ENCODE results near the gene HSPG2. TPM values are rescaled to one million over a fixed set of nuclear protein-coding genes. Genes with fewer than 3 reads are reported as not detected.

The HSPG2 gene
- total and polyA plus RNA-seq, 2 of the 8 experiments (the other 6 are each of a cell fraction or from before 2014, with no cell fraction given) = 17.8 to 111 TPM

GRCh38 chr1:21828506-21829210 lies 108.5 kb downstream of the HSPG2 start:
- H3K18ac ChIP-seq (ENCODE audit: extremely low read depth, low read length) = no peak overlapping the region
- H3K23ac ChIP-seq (ENCODE audit: insufficient read length) = no peak overlapping the region
- H2AK5ac ChIP-seq (ENCODE audit: low read depth, low read length) = no peak overlapping the region
- H4K20me1 ChIP-seq (replicated peaks in 1 of 2; ENCODE audit: control insufficient read depth in 1 of 2, insufficient read depth in 2 of 2, low read length in 2 of 2) = peaks cover 0 to 5% of the 10 kb centered on the region in 2 experiments
- CTCF ChIA-PET (ENCODE audit: partially characterized antibody) = interaction anchor here (0.9 kb wide), 1 partner anchor 125 kb away, joined by 3 read pairs; no protein-coding TSS in a partner anchor
- no peak overlapping the region for H2BK5ac ChIP-seq (ENCODE audit: low read depth, low read length)
- no peak for FAIRE-seq
- H3K4me1 ChIP-seq (replicated peaks in 1 of 4; ENCODE audit: control insufficient read depth in 3 of 4, insufficient read depth in 4 of 4, low read length in 3 of 4) = no peaks in the 10 kb centered on the region
- no peak overlapping the region for H3K27ac ChIP-seq (ENCODE audit: low read depth, low read length)
- no peak for DNase-seq (ENCODE audit: low read depth in 1 of 2, low spot score in 2 of 2)
- no peak overlapping the region for H4K5ac ChIP-seq (ENCODE audit: insufficient read length, low read depth, low read length)
- no peak overlapping the region for H2AFZ ChIP-seq (ENCODE audit: low read length)
- H3K23me2 ChIP-seq (ENCODE audit: low read depth, low read length) = no peaks in the 10 kb centered on the region
- no peak overlapping the region for H2BK120ac ChIP-seq (replicated peaks; ENCODE audit: low read depth, low read length)
- no peaks in the 10 kb centered on the region for H3K9me3 ChIP-seq (ENCODE audit: insufficient read depth in 2 of 2, low read depth in 1 of 2, low read length in 1 of 2)
- H3K79me2 ChIP-seq (ENCODE audit: control insufficient read depth in 1 of 2, insufficient read depth in 2 of 2, low read length in 2 of 2) = no peaks in the 10 kb centered on the region
- H3K4ac ChIP-seq (replicated peaks; ENCODE audit: insufficient read length, low read depth, low read length) = no peak overlapping the region
- H3K36me3 ChIP-seq (ENCODE audit: control insufficient read depth in 2 of 4, insufficient read depth in 4 of 4, low read length in 3 of 4) = peaks cover 17 to 61% (median 45%) of the 10 kb centered on the region in 4 experiments
- WGBS, 2 experiments (ENCODE audit: extremely low coverage in 1 of 2, insufficient coverage in 1 of 2, insufficient read length in 1 of 2, insufficient replicate concordance in 2 of 2, low coverage in 1 of 2, low lambda C conversion rate in 2 of 2, missing lambda C conversion rate in 1 of 2) = 97% methylated on average over 27 of the region's 28 CpGs; no CpG with 5 or more reads in 1 of the 2 experiments
- H2BK15ac ChIP-seq (ENCODE audit: low read length) = no peak overlapping the region
- no peak overlapping the region for H4K91ac ChIP-seq (replicated peaks; ENCODE audit: insufficient read length, low read length)
- no peak overlapping the region for H2BK20ac ChIP-seq (ENCODE audit: low read length)
- no peak overlapping the region for H3K14ac ChIP-seq (ENCODE audit: insufficient read length)
- H3K56ac ChIP-seq (replicated peaks; ENCODE audit: insufficient read length, low read depth, low read length) = no peak overlapping the region
- POLR2A ChIA-PET (ENCODE audit: partially characterized antibody) = interaction anchor here (1.6 kb wide), 1 partner anchor 10 kb away, joined by 4 read pairs; no protein-coding TSS in a partner anchor
- no peak for TF ChIP-seq SP4 (IDR thresholded peaks at IDR 0.05; ENCODE audit: low read length)
- no peak for TF ChIP-seq TAF7 (optimal IDR thresholded peaks at IDR 0.05; ENCODE audit: borderline replicate concordance, low read depth, low read length)
- TF ChIP-seq RFX5 (IDR thresholded peaks at IDR 0.05; ENCODE audit: borderline replicate concordance, low read depth, low read length) = no peak
- no peak for TF ChIP-seq KDM5A (IDR thresholded peaks at IDR 0.05; ENCODE audit: low read length)
- no peak for TF ChIP-seq JUN (IDR thresholded peaks at IDR 0.05; ENCODE audit: low read depth, low read length)
- TF ChIP-seq HDAC2 (IDR thresholded peaks at IDR 0.05; ENCODE audit: borderline replicate concordance in 1 of 2, low read depth in 2 of 2, low read length in 2 of 2) = no peak
- H3K4me3 ChIP-seq (ENCODE audit: extremely low read depth in 1 of 4, insufficient read depth in 2 of 4, low read depth in 3 of 4, low read length in 4 of 4) = no peak overlapping the region
- no peak overlapping the region for H4K8ac ChIP-seq (ENCODE audit: extremely low read depth, insufficient read depth, low read length)
- H3K27me3 ChIP-seq (replicated peaks in 1 of 4; ENCODE audit: control insufficient read depth in 3 of 4, extremely low read depth in 1 of 4, insufficient read depth in 3 of 4, low read length in 3 of 4) = no peaks in the 10 kb centered on the region
- no peak overlapping the region for H3K9ac ChIP-seq (replicated peaks in 1 of 4; ENCODE audit: extremely low read depth in 1 of 4, low read depth in 3 of 4, low read length in 3 of 4)
- H3K4me2 ChIP-seq (ENCODE audit: insufficient read depth in 1 of 2, low read depth in 2 of 2, low read length in 2 of 2) = no peak overlapping the region
- H3K79me1 ChIP-seq (ENCODE audit: low read depth, low read length) = no peaks in the 10 kb centered on the region
- no peak overlapping the region for H2BK12ac ChIP-seq (ENCODE audit: low read depth, low read length)
